GM12875 (cell line): Measurements from ENCODE around the gene TAF11L2.
"Not testable (repeated sequence)": the region's sequence is repeated elsewhere in the genome, so short reads cannot be mapped to it uniquely, and the experiment has no call there.

Experiments
- H3K4me3 ChIP-seq: one replicate; pipeline ENCODE4 v1.5.1; 2011; ENCODE audit warnings: low read depth, low read length, control low read depth
- CTCF ChIP-seq: IDR thresholded peaks from 2 replicates; pipeline ENCODE4 v1.5.1; 2011; ENCODE audit warnings: low read depth, mild to moderate bottlenecking, control low read depth, inconsistent platforms, low read length, moderate library complexity, borderline replicate concordance; ENCODE audit not compliant: insufficient read depth

The TAF11L2 gene

GRCh38 chr5:17477043-17477442 is 21.0 kb upstream of the TAF11L2 start:
- no peak overlapping the region for H3K4me3 ChIP-seq
- TF ChIP-seq CTCF: no peak

- no peak for TF ChIP-seq CTCF
- no peak overlapping the region for H3K4me3 ChIP-seq
These were observed 20.3 kb upstream of the TAF11L2 start for GRCh38 chr5:17477573-17478265.

GRCh38 chr5:17481378-17481777 is 16.7 kb upstream of the TAF11L2 start:
- no peak overlapping the region for H3K4me3 ChIP-seq
- TF ChIP-seq CTCF: no peak

GRCh38 chr5:17482790-17483189 is 15.2 kb upstream of the TAF11L2 start:
- no peak for TF ChIP-seq CTCF
- H3K4me3 ChIP-seq: no peak overlapping the region

GRCh38 chr5:17486464-17487173 is 11.4 kb upstream of the TAF11L2 start:
- H3K4me3 ChIP-seq: not testable (repeated sequence)

GRCh38 chr5:17487174-17487512 is 10.9 kb upstream of the TAF11L2 start:
- H3K4me3 ChIP-seq: no peak overlapping the region
- TF ChIP-seq CTCF: no peak

GRCh38 chr5:17491257-17491656 is 6.8 kb upstream of the TAF11L2 start:
- not testable (repeated sequence) for H3K4me3 ChIP-seq

GRCh38 chr5:17492770-17493169 is 5.3 kb upstream of the TAF11L2 start:
- H3K4me3 ChIP-seq: no peak overlapping the region
- TF ChIP-seq CTCF: no peak
